PFSK-1 (cell line): ENCODE results near the gene DAB2IP.

ENCODE experiments used
- POLR2AphosphoS5 ChIP-seq: IDR thresholded peaks from 2 replicates; pipeline ENCODE4 v1.6.1; 2012; ENCODE audit warnings: low read depth, mild to moderate bottlenecking, control low read depth, low read length, moderate library complexity
- SIN3A ChIP-seq: IDR thresholded peaks from 2 replicates; pipeline ENCODE4 v1.6.1; 2012; ENCODE audit warnings: mild to moderate bottlenecking, low read length, moderate library complexity, borderline replicate concordance; ENCODE audit not compliant: insufficient read depth
- TAF1 ChIP-seq: IDR thresholded peaks from 2 replicates; pipeline ENCODE4 v1.6.1; 2012; ENCODE audit warnings: low read length, control low read depth, borderline replicate concordance; ENCODE audit not compliant: insufficient read depth
- TF ChIP-seq, protein P1 (sequence below), 2 experiments: IDR thresholded peaks; 2 replicates each; pipeline versions ENCODE4 v1.6.1 to v1.8.0; 2011 to 2012; ENCODE audit warnings: low read depth in 2 of 2, low read length in 2 of 2, control low read depth in 1 of 2, inconsistent platforms in 1 of 2, mild to moderate bottlenecking in 1 of 2, moderate library complexity in 1 of 2; ENCODE audit not compliant: insufficient read depth in 1 of 2

DNA sequence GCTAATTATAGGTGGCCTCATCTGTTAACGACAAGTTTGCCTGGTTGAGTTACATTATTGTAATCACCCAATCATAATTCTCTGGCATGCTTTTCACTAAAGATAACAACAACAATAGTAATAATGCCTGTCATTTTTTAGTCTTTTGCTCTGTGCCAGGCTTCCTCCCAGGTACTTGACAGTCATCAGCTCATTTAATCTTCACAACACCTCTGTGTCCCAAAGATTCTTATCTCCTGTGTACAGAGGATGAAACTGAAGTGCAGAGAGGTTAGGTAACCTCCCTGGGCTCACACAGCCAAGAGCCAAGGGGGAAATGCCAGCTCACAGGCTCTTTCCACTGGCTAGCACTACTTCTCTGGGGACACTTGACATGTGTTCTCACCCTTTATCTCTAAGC, 77.5 kb downstream of the DAB2IP start:
- TF ChIP-seq, protein P1, sequence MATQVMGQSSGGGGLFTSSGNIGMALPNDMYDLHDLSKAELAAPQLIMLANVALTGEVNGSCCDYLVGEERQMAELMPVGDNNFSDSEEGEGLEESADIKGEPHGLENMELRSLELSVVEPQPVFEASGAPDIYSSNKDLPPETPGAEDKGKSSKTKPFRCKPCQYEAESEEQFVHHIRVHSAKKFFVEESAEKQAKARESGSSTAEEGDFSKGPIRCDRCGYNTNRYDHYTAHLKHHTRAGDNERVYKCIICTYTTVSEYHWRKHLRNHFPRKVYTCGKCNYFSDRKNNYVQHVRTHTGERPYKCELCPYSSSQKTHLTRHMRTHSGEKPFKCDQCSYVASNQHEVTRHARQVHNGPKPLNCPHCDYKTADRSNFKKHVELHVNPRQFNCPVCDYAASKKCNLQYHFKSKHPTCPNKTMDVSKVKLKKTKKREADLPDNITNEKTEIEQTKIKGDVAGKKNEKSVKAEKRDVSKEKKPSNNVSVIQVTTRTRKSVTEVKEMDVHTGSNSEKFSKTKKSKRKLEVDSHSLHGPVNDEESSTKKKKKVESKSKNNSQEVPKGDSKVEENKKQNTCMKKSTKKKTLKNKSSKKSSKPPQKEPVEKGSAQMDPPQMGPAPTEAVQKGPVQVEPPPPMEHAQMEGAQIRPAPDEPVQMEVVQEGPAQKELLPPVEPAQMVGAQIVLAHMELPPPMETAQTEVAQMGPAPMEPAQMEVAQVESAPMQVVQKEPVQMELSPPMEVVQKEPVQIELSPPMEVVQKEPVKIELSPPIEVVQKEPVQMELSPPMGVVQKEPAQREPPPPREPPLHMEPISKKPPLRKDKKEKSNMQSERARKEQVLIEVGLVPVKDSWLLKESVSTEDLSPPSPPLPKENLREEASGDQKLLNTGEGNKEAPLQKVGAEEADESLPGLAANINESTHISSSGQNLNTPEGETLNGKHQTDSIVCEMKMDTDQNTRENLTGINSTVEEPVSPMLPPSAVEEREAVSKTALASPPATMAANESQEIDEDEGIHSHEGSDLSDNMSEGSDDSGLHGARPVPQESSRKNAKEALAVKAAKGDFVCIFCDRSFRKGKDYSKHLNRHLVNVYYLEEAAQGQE (IDR thresholded peaks at IDR 0.05; ENCODE audit: insufficient read depth in 1 of 2, low read depth in 2 of 2, low read length in 2 of 2) = no peak
- no peak for TF ChIP-seq SIN3A
- no peak for TF ChIP-seq POLR2AphosphoS5
- TF ChIP-seq TAF1 = no peak
